AG09309 (cell line): ENCODE measurements around the gene CPEB3.
"Not testable (repeated sequence)": the region's sequence is repeated elsewhere in the genome, so short reads cannot be mapped to it uniquely, and the experiment has no call there.

Source experiments
- DNase-seq: peaks from one replicate; pipeline ENCODE4 v3.0.0-alpha.2; 2010; ENCODE audit warnings: low read depth
- H3K4me3 ChIP-seq: 2 replicates; pipeline ENCODE4 v1.5.1; 2011; ENCODE audit warnings: mild to moderate bottlenecking, low read depth, low read length, moderate library complexity; ENCODE audit not compliant: control insufficient read depth
- TF ChIP-seq, protein P1 (sequence below): IDR thresholded peaks from 2 replicates; pipeline ENCODE4 v1.5.1; 2011; ENCODE audit warnings: mild to moderate bottlenecking, low read depth, low read length, inconsistent platforms; ENCODE audit not compliant: insufficient read depth, control insufficient read depth; ENCODE audit errors: missing control alignments

CPEB3 gene

GRCh38 chr10:92149261-92149660 lies 141.6 kb downstream of the CPEB3 start:
- TF ChIP-seq, protein P1, sequence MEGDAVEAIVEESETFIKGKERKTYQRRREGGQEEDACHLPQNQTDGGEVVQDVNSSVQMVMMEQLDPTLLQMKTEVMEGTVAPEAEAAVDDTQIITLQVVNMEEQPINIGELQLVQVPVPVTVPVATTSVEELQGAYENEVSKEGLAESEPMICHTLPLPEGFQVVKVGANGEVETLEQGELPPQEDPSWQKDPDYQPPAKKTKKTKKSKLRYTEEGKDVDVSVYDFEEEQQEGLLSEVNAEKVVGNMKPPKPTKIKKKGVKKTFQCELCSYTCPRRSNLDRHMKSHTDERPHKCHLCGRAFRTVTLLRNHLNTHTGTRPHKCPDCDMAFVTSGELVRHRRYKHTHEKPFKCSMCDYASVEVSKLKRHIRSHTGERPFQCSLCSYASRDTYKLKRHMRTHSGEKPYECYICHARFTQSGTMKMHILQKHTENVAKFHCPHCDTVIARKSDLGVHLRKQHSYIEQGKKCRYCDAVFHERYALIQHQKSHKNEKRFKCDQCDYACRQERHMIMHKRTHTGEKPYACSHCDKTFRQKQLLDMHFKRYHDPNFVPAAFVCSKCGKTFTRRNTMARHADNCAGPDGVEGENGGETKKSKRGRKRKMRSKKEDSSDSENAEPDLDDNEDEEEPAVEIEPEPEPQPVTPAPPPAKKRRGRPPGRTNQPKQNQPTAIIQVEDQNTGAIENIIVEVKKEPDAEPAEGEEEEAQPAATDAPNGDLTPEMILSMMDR, result no peak
- DNase-seq, result no peak
- H3K4me3 ChIP-seq, result no peak overlapping the region

- TF ChIP-seq, protein P1, result no peak
- H3K4me3 ChIP-seq, result no peak overlapping the region
- DNase-seq, result no peak
Measured at GRCh38 chr10:92146781-92147180, 144.1 kb downstream of the CPEB3 start.

- no peak for DNase-seq
- TF ChIP-seq, protein P1, result no peak
Measured at GRCh38 chr10:92146107-92146506, 144.8 kb downstream of the CPEB3 start.

DNA sequence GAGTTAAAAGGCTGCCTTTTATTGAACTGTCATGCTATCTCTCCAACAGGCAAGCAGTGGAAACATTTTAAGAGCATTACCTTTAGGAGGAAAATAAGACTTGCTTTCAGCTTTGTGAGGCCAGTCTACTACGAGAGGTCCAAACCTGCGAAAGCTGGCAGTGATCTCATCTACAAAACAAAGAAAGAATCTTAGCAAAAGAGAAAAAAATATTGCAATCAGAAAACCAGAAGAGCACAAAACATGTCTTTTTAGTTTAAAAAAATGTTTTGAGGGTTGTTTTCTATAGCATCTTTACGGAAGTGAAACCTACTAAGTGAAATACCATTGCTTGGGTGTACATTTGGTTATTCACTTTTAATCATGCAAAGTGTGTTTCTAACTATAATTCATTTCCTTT lies 147.9 kb downstream of the CPEB3 start:
- no peak for DNase-seq
- no peak overlapping the region for H3K4me3 ChIP-seq
- TF ChIP-seq, protein P1, result no peak

More at GRCh38 chr10:92146107-92146506, 144.8 kb downstream of the CPEB3 start:
- H3K4me3 ChIP-seq, result no peak overlapping the region

DNA sequence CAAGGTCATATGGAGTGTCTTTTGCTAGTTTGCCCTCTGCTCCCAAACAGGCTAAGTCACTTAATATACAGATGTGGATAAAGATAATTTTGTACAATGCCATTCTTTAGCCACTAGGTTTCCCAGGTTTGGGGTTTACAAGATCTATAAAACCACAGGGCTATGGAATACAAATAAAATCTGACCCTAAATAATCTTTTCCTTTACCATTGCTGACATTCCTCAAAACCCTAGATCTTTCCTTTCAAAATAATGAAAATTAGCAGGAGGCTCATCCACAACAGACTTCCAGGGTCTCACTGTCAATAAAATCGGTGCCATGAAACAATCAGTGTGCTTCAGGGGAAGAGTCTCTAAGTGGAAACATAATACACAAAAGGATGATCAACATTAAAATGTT lies 148.4 kb downstream of the CPEB3 start:
- no peak for DNase-seq
- TF ChIP-seq, protein P1, result no peak
- no peak overlapping the region for H3K4me3 ChIP-seq

DNA sequence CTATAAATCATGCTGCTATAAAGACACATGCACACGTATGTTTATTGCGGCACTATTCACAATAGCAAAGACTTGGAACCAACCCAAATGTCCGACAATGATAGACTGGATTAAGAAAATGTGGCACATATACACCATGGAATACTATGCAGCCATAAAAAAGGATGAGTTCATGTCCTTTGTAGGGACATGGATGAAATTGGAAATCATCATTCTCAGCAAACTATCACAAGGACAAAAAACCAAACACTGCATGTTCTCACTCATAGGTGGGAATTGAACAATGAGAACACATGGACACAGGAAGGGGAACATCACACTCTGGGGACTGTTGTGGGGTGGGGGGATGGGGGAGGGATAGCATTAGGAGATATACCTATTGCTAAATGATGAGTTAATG lies 149.7 kb downstream of the CPEB3 start:
- DNase-seq, H3K4me3 ChIP-seq: not testable (repeated sequence)

DNA sequence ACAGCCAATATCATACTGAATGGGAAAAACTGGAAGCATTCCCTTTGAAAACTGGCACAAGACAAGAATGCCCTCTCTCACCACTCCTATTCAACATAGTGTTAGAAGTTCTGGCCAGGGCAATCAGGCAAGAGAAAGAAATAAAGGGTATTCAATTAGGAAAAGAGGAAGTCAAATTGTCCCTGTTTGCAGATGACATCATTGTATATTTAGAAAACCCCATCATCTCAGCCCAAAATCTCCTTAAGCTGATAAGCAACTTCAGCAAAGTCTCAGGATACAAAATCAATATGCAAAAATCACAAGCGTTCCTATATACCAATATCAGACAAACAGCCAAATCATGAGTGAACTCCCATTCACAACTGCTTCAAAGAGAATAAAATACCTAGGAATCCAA lies 156.8 kb downstream of the CPEB3 start:
- DNase-seq, H3K4me3 ChIP-seq: not testable (repeated sequence)

DNA sequence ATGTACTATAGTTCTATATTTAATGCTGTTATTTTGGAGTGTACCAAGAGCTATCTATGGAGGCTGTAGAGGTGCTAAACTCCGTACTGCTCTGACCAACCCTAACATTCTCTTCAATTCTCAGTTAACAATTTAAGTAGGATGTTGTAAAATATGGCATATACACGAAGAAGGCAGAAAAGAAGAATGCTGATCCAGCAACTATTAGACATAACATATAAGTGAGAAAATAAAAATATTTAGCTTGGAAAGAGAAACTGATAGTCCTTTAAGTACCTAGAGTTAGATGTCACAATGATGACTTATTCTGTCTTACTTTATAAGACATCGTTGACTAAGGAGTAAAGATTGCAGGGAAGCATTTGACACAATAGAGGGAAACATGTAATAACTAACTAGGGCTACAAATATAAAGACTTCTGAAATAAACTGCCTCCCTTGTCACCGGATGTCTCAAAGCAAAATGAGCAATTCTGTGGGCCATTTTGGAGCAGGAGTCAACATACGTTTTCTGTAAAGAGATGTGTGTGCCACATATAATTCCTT lies 159.5 kb downstream of the CPEB3 start:
- TF ChIP-seq, protein P1, result no peak
- no peak for DNase-seq
- H3K4me3 ChIP-seq, result no peak overlapping the region
